GM10248 (cell line): ENCODE data around the gene DLGAP1.

Source experiments
- CTCF ChIA-PET: fragments of 300-600 bp; sonication (Branson Sonifier 250); formaldehyde crosslinking; extraction: SDS; loops from one replicate; lab custom pipeline; 2021; ENCODE audit warnings: antibody characterized with exemption; lab: Yijun Ruan, JAX
- POLR2A ChIA-PET: fragments of 350-650 bp; sonication (Branson Sonifier 250); formaldehyde crosslinking; extraction: SDS; loops from one replicate; lab custom pipeline; 2020; ENCODE audit warnings: antibody characterized with exemption; lab: Yijun Ruan, JAX
- DNase-seq: peaks from one replicate; pipeline ENCODE4 v3.0.0; 2012; ENCODE audit errors: extremely low spot score
- CTCF ChIP-seq: IDR thresholded peaks from 2 replicates; pipeline ENCODE4 v1.5.1; 2012; ENCODE audit warnings: mild to moderate bottlenecking, low read depth; ENCODE audit errors: extremely low read depth, missing control alignments, control extremely low read depth

Gene DLGAP1

GRCh38 chr18:3830604-3831003, 624.5 kb downstream of the DLGAP1 start:
- ChIA-PET CTCF (no interaction called here), POLR2A (no interaction called here)
- TF ChIP-seq CTCF, result no peak
- DNase-seq, result no peak

GRCh38 chr18:3827236-3827845, 627.8 kb downstream of the DLGAP1 start:
- no peak for TF ChIP-seq CTCF
- no peak for DNase-seq
- ChIA-PET POLR2A (no interaction called here), CTCF (interaction anchor here (0.8 kb wide), 1 partner anchor 56 kb away, joined by 4 read pairs; no protein-coding TSS in a partner anchor)

- ChIA-PET POLR2A (no interaction called here), CTCF (no interaction called here)
- TF ChIP-seq CTCF, result no peak
- DNase-seq, result no peak
These were observed 629.1 kb downstream of the DLGAP1 start for GRCh38 chr18:3826021-3826420.

GRCh38 chr18:3824101-3824500, 631.0 kb downstream of the DLGAP1 start:
- no peak for TF ChIP-seq CTCF
- no peak for DNase-seq
- POLR2A ChIA-PET, result no interaction called here
- CTCF ChIA-PET, result interaction anchor here (0.9 to 1.3 kb wide), 2 partner anchors 11 to 53 kb away, joined by 3 read pairs; no protein-coding TSS in a partner anchor

- no peak for DNase-seq
- CTCF ChIA-PET, result interaction anchor here (1.3 to 1.6 kb wide), 2 partner anchors 12 to 52 kb away, joined by 3 read pairs; no protein-coding TSS in a partner anchor
- POLR2A ChIA-PET, result no interaction called here
- no peak for TF ChIP-seq CTCF
These were observed 632.0 kb downstream of the DLGAP1 start for GRCh38 chr18:3823073-3823472.

GRCh38 chr18:3821524-3821923, 633.6 kb downstream of the DLGAP1 start:
- ChIA-PET CTCF (interaction anchor here (1.1 to 1.3 kb wide), 2 partner anchors 38 to 50 kb away, joined by 3 read pairs; no protein-coding TSS in a partner anchor), POLR2A (no interaction called here)
- no peak for TF ChIP-seq CTCF
- no peak for DNase-seq
